Breast epithelium (tissue), 4 donors: ENCODE results near the gene UBL7. TPM values are rescaled to one million over a fixed set of nuclear protein-coding genes. Genes with fewer than 3 reads are reported as not detected.

Experiments
- DNase-seq, 2 donors: peaks; one replicate each; pipeline ENCODE4 v3.0.0-alpha.2; 2019; ENCODE audit warnings: low spot score in 2 of 2
- H3K27ac ChIP-seq, 2 donors: fragments of 200-600 bp; sonication (generic) in 1 of 2; one replicate each; pipeline ENCODE4 v1.5.1; 2016 to 2019; ENCODE audit warnings: mild to moderate bottlenecking in 1 of 2
- H3K27me3 ChIP-seq, 2 donors: fragments of 200-600 bp; sonication (generic) in 1 of 2; one replicate each; pipeline versions ENCODE4 v1.5.1 to v1.6.0; 2017 to 2019; ENCODE audit warnings: control low read depth in 1 of 2, mild to moderate bottlenecking in 1 of 2
- H3K36me3 ChIP-seq: fragments of 200-600 bp; one replicate; pipeline ENCODE4 v1.5.1; 2019
- H3K4me1 ChIP-seq, 2 donors: fragments of 200-600 bp; sonication (generic); one replicate each; pipeline ENCODE4 v1.5.1; 2016 to 2019; ENCODE audit warnings: control low read depth in 1 of 2
- H3K4me3 ChIP-seq, 3 donors: fragments of 200-600 bp; sonication (generic); 1 replicate in 2 of 3; 2 replicates in 1 of 3; pipeline ENCODE4 v1.5.1; 2016 to 2019; ENCODE audit warnings: mild to moderate bottlenecking in 3 of 3, moderate library complexity in 2 of 3
- H3K9me3 ChIP-seq, 2 donors: fragments of 200-600 bp; sonication (generic) in 1 of 2; one replicate each; pipeline ENCODE4 v1.5.1; 2016 to 2019; ENCODE audit warnings: control low read depth in 1 of 2
- POLR2A ChIP-seq: fragments of 450-650 bp; IDR thresholded peaks from one replicate; pipeline ENCODE4 v1.6.1; 2016; ENCODE audit warnings: antibody characterized with exemption, mild to moderate bottlenecking, moderate library complexity
- POLR2AphosphoS5 ChIP-seq, 3 donors: sonication (generic); formaldehyde crosslinking; IDR thresholded peaks; one replicate each; pipeline ENCODE4 v1.6.1; 2017; ENCODE audit warnings: antibody characterized with exemption in 3 of 3
- intact Hi-C: fragments of 100-400 bp; cut with DNase I; formaldehyde crosslinking; loops from one replicate; pipeline ENCODE4 v1.15.1; 2023; ENCODE audit warnings: low total_unique reads
- total RNA-seq, 3 donors: library from RNA; depleted of rRNA; stranded (reverse); fragments of >200 nt; gene quantifications; one replicate each; pipeline ENCODE4 v1.1.0, GENCODE V29; 2016
- TF ChIP-seq, protein P1 (sequence below), 3 donors: fragments of 450-650 bp; IDR thresholded peaks; one replicate each; pipeline ENCODE4 v1.5.1; 2016 to 2017; ENCODE audit warnings: antibody characterized with exemption in 3 of 3, mild to moderate bottlenecking in 3 of 3, moderate library complexity in 3 of 3

Gene UBL7
- total RNA-seq, 3 donors from 2014 or later: 39.0 to 48.9 (median 44.5) TPM

DNA sequence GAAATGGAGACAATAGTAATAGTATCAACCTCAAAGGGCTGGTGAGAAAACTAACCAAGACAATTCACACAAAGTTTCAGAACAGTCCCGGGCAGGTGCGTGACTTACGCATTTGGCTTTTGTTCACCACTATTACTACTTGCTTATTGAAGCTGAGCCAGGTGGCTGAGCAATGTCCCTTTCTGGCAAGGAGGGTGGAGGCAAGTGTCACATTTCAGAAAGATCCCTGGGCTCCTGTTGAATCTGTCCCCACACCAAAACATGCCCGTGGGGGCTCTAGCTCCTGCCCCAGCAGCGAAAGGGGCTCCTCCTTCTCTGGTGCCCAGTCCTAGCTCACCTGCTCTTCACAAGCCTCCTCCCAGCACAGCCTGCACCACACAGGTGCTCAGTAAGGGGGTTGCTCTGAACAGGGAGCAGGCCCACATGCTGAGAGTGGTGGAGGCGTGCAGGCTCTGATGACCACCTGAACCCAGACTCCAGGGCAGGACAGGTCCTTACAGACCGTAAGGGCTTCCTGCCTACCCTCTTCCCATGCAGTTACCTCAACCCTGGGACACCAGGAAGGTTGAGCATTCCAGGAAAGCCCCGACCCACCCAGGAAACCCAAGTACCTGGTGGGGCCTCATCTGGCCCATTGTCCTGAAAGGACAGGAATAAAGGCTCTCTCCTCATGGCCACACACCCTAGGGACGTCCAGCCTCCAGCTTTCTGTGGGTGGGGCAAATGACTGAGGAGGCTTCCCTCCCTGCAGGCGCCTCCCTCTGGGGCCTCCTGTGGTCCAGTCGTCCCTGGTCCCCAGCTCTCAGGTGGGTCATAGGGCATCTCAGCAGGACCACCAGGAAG lies 59.8 kb downstream of the UBL7 start:
- intact Hi-C loops: no loop called here
- Histone ChIP-seq H3K9me3 (no peaks in the 10 kb centered on the region), H3K4me3 (no peak overlapping the region), H3K27me3 (no peaks in the 10 kb centered on the region), H3K4me1 (no peaks in the 10 kb centered on the region), H3K27ac (no peak overlapping the region), H3K36me3 (no peaks in the 10 kb centered on the region)
- no peak for TF ChIP-seq POLR2A
- TF ChIP-seq, protein P1, sequence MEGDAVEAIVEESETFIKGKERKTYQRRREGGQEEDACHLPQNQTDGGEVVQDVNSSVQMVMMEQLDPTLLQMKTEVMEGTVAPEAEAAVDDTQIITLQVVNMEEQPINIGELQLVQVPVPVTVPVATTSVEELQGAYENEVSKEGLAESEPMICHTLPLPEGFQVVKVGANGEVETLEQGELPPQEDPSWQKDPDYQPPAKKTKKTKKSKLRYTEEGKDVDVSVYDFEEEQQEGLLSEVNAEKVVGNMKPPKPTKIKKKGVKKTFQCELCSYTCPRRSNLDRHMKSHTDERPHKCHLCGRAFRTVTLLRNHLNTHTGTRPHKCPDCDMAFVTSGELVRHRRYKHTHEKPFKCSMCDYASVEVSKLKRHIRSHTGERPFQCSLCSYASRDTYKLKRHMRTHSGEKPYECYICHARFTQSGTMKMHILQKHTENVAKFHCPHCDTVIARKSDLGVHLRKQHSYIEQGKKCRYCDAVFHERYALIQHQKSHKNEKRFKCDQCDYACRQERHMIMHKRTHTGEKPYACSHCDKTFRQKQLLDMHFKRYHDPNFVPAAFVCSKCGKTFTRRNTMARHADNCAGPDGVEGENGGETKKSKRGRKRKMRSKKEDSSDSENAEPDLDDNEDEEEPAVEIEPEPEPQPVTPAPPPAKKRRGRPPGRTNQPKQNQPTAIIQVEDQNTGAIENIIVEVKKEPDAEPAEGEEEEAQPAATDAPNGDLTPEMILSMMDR (IDR thresholded peaks at IDR 0.05): no peak
- TF ChIP-seq POLR2AphosphoS5 (IDR thresholded peaks at IDR 0.05): no peak
- DNase-seq: no peak

DNA sequence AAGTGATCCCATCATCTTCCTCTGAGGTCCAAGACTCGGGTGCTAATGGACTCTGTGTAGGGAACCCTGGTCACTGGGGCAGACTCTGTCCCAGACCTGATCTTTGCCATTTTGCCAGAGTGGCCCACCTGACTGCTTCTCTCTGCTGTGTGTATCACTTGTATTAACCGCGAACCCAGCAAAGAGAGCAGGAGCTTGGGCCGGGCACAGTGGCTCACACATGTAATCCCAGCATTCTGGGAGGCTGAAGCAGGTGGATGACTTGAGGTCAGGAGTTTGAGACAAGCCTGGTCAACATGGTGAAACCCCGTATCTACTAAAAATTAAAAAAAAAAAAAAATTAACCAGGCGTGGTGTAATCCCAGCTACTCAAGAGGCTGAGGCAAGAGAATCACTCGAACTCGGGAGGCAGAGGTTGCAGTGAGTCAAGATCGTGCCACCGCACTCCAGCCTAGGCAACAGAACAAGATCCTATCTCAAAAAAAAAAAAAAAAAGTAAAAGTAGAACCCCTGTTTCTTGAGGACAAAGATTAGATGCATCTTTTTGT lies 60.6 kb downstream of the UBL7 start:
- Histone ChIP-seq H3K4me3 (no peak overlapping the region), H3K27me3 (no peaks in the 10 kb centered on the region), H3K9me3 (no peaks in the 10 kb centered on the region), H3K4me1 (no peaks in the 10 kb centered on the region), H3K36me3 (no peaks in the 10 kb centered on the region), H3K27ac (no peak overlapping the region)
- no peak for DNase-seq
- intact Hi-C loops: no loop called here
- TF ChIP-seq, protein P1 (IDR thresholded peaks at IDR 0.05): no peak
- TF ChIP-seq POLR2A (no peak), POLR2AphosphoS5 (IDR thresholded peaks at IDR 0.05) (no peak)

GRCh38 chr15:74399511-74400312 lies 61.2 kb downstream of the UBL7 start:
- Histone ChIP-seq H3K36me3 (no peaks in the 10 kb centered on the region), H3K27me3 (no peaks in the 10 kb centered on the region), H3K4me3 (no peak overlapping the region), H3K9me3 (no peaks in the 10 kb centered on the region), H3K4me1 (no peaks in the 10 kb centered on the region), H3K27ac (no peak overlapping the region)
- intact Hi-C loops: no loop called here
- TF ChIP-seq POLR2AphosphoS5 (IDR thresholded peaks at IDR 0.05): no peak
- no peak for TF ChIP-seq POLR2A
- TF ChIP-seq, protein P1 (IDR thresholded peaks at IDR 0.05): no peak
- no peak for DNase-seq

GRCh38 chr15:74399100-74399499 lies 61.9 kb downstream of the UBL7 start:
- H3K9me3 ChIP-seq: no peaks in the 10 kb centered on the region
- no peak for TF ChIP-seq POLR2A
- no peak for TF ChIP-seq POLR2AphosphoS5 (IDR thresholded peaks at IDR 0.05)
- TF ChIP-seq, protein P1 (IDR thresholded peaks at IDR 0.05): no peak
- H3K4me1 ChIP-seq: no peaks in the 10 kb centered on the region
- H3K27ac ChIP-seq: no peak overlapping the region
- H3K36me3 ChIP-seq: no peaks in the 10 kb centered on the region
- no peak for DNase-seq
- no peaks in the 10 kb centered on the region for H3K27me3 ChIP-seq
- intact Hi-C loops: no loop called here
- no peak overlapping the region for H3K4me3 ChIP-seq
